ENCODE results near the gene ITLN2.
"Not testable (repeated sequence)": the region's sequence is repeated elsewhere in the genome, so short reads cannot be mapped to it uniquely, and the experiment has no call there.

The ITLN2 gene

GRCh38 chr1:160954158-160955104, at the start of gene ITLN2:
TSS of gene ITLN2 (minus strand) at chr1:160954809. CDS start at chr1:160954741, 68 bp downstream.
- no peak for DNase-seq

- no peak for DNase-seq
These were observed 46.9 kb upstream of the ITLN2 start for GRCh38 chr1:161001525-161001924.

GRCh38 chr1:161000736-161001480, 46.3 kb upstream of the ITLN2 start:
- no peak for DNase-seq

GRCh38 chr1:160999376-160999775, 44.8 kb upstream of the ITLN2 start:
- no peak for DNase-seq

- DNase-seq = no peak
These were observed 42.9 kb upstream of the ITLN2 start for GRCh38 chr1:160997323-160998038.

- no peak for DNase-seq
These were observed 41.6 kb upstream of the ITLN2 start for GRCh38 chr1:160996178-160996577.

GRCh38 chr1:160993544-160994193, 39.1 kb upstream of the ITLN2 start:
- no peak for DNase-seq

- not testable (repeated sequence) for DNase-seq
These were observed 37.4 kb upstream of the ITLN2 start for GRCh38 chr1:160992036-160992435.

GRCh38 chr1:160987359-160988050, 32.9 kb upstream of the ITLN2 start:
- no peak for DNase-seq

- DNase-seq = no peak
These were observed 31.1 kb upstream of the ITLN2 start for GRCh38 chr1:160985723-160986122.

GRCh38 chr1:160981584-160982411, 27.2 kb upstream of the ITLN2 start:
- DNase-seq = no peak

- DNase-seq = no peak
These were observed 24.7 kb upstream of the ITLN2 start for GRCh38 chr1:160979286-160979685.

GRCh38 chr1:160978510-160978927, 23.9 kb upstream of the ITLN2 start:
- DNase-seq = no peak

- DNase-seq = no peak
These were observed 20.4 kb upstream of the ITLN2 start for GRCh38 chr1:160975026-160975425.

- no peak for DNase-seq
These were observed 18.9 kb upstream of the ITLN2 start for GRCh38 chr1:160973491-160973890.

GRCh38 chr1:160972939-160973338, 18.3 kb upstream of the ITLN2 start:
- no peak for DNase-seq

- DNase-seq = no peak
These were observed 17.0 kb upstream of the ITLN2 start for GRCh38 chr1:160971618-160972056.

- no peak for DNase-seq
These were observed 8.9 kb upstream of the ITLN2 start for GRCh38 chr1:160963521-160963920.

GRCh38 chr1:160961419-160961818, 6.8 kb upstream of the ITLN2 start:
- DNase-seq = no peak

GRCh38 chr1:160956966-160957365, 2.4 kb upstream of the ITLN2 start:
- DNase-seq = no peak

- DNase-seq = no peak
These were observed 1.6 kb downstream of the ITLN2 start for GRCh38 chr1:160953030-160953429.

Data from GOT3 (cell line).